Daoy (cell line): ENCODE results near the gene SERPINA7. TPM values are rescaled to one million over a fixed set of nuclear protein-coding genes. Genes with fewer than 3 reads are reported as not detected.

ENCODE experiments used
- total RNA-seq: library from RNA; depleted of rRNA; stranded (reverse); fragments of >200 nt; shearing (Covaris generic); gene quantifications from 2 replicates; pipeline ENCODE4 v1.2.3, GENCODE V29; 2014; rRNA removed

Gene SERPINA7
- total RNA-seq, 1 experiment from 2014 or later, result 0.06 TPM

Other genes starting within 250 kb of the SERPINA7 start
- gene NRK, start 216.2 kb downstream of the SERPINA7 start, total RNA-seq, result 4.3 and 4.6 TPM in 2 replicates
- 1.3 and 1.8 TPM in 2 replicates for gene PWWP3B, start 129.6 kb upstream of the SERPINA7 start, total RNA-seq